Left kidney (tissue), 2 donors: ENCODE results near the gene KRTAP5-1. TPM values are rescaled to one million over a fixed set of nuclear protein-coding genes. Genes with fewer than 3 reads are reported as not detected.

ENCODE experiments used
- DNase-seq: peaks from one replicate; pipeline ENCODE4 v3.0.0-alpha.2; 2013
- polyA plus RNA-seq: library from polyadenylated mRNA; unstranded; fragments of 120-200 nt; gene quantifications from one replicate; pipeline ENCODE4 v1.2.1, GENCODE V29; 2013; ENCODE audit not compliant: insufficient read length

The KRTAP5-1 gene
- polyA plus RNA-seq, 1 donor, result 0.35 TPM

DNA sequence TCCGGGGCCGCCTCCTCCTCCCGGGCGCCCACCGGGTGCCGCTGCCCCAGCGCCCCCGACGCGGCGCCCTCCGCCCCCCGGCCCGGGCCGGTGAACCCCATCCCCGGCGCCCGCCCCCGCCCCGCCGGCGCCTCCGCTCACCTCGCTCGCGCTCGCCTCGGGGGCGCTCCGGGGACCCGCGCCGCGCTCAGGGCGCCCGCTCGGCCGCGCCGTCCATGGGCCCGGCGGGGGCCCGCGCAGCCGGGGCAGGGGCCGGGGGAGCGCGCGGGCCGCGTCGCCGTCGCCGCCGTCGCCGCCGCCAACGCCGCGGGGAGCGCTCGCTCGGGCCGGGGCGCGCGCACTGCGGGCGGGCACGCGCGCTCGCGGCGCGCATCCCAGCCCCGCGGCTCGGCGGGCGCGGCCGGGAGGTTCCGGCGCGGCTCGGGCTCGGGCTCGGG lies 13.3 kb downstream of the KRTAP5-1 start:
- no peak for DNase-seq

DNA sequence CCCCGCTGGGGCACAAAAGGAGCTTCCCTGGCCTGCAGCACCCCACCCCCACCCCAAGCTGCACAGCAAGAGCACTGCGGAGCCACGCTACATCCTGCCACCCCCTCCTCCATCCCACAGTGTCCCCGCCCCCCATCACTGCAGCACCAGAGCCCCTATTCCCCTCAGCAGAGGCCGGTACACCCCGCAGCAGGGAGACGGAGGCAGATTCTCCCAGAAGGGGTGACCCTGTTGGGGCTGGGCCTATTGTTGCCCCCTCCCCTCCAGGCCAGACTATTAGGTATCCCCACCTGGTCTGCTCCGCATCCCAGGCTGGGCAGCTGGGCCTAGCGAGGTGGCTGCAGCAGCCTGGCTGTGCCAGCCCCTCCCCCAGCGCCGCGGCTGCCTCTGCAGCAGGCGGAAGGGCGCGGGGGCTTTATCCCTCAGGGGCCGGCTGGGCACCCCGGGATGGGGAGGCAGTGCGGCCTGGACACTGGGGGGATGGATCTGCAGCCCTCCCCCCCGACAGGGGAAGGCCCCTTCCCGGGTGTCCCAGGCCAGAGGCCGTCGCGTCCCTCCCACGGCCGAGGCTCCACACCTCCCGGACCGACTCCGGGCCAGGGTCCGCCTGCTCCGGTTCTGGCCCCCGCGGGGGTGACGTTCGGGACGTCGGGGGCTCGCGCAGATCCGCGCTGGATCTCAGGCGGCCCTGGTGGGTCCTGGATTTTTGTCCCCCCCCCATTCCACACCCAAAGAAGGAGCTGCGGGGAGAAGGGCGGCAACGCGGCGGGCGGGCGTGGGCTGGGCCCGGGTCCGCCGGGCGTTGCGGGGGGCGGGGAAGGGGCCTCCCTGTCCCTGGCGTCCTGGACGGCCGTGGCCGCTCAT lies 14.0 kb downstream of the KRTAP5-1 start:
- no peak for DNase-seq

DNA sequence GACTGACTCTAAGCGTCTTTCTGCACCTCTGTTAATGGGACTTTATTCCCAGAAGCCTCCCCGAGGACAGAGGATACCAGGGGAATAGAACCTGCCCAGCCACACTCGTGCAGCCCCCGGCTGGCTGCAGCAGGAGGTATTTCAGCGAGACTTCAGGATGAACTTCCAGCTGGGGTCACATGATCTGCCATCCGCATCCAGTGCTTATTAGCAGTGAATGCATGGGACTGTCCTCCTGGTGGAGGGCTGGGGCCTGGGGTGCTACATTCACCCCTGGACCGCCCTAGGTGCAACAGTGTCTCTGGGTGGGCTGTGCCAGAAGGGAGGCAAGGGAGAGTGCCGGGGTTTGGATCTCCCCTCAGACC lies 14.6 kb downstream of the KRTAP5-1 start:
- DNase-seq, result no peak

DNA sequence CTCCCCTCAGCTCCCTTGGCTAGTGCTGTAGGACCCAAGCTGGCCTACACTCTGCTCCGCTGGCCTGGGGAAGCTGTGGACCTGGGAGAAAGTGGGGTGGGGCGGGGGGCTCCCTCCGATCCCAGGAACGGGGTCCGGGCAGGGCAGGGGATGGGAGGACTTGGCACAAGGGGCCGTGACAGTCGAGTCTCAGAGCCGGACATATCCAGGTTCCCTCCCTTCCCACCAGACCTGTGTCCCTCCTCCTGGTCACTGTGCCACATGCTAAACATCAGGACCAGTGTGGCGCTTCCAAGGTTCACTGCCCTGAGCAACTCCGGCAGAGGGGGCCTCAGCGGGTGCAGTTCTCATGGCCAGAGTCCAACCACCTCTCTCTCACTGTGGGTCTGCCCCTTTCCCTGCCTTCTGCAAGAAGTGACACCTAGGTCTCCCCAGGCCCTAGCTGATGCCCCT lies 15.1 kb downstream of the KRTAP5-1 start:
- DNase-seq, result no peak

DNA sequence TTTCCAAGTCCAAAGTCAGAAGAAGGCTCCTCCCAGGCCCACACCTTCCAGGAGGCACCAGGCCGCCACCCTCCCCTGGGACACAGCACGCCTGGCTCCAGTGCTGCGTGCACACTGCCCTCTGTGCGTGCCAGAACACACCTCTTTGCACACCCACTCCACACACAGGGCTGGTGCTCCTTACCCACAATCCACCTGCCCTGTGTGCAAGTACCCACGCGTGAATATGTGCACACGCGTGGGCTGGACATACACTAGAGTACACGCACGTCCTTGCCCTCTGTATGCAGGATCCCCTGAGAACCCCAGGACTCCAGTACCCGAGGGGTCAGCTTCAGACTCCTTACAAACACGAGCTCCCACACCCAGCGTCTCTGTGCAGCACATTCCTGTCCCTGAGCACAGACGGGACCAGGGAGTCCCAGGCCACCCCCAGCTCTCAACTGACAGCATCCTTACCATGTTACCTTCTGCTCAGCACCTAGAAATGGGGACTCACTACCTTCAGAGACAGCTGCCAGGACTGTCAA lies 15.8 kb downstream of the KRTAP5-1 start:
- DNase-seq, result no peak

DNA sequence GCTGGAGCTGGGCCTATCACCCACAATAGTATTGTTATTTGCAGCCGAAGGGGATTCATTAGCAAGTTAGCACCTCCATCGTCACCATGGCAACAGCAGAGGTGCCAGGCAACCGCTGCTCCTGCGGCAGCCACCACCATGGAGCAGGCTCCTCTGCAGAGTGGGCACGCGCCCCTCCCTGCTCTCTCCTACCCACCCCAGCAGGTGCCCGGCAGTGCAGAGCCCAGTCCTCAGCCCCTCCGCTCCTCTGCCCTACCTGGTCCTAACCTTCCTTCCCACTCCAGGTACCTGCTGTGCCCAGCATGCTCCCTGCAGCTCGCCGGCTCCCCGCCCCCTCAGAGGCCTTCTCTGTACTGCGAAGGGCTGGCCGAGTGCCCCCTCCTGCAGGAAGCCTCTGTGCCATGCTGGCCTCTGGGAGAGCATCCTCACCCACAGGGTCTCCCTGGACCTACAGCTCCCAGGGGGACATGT lies 16.6 kb downstream of the KRTAP5-1 start:
- DNase-seq, result no peak

DNA sequence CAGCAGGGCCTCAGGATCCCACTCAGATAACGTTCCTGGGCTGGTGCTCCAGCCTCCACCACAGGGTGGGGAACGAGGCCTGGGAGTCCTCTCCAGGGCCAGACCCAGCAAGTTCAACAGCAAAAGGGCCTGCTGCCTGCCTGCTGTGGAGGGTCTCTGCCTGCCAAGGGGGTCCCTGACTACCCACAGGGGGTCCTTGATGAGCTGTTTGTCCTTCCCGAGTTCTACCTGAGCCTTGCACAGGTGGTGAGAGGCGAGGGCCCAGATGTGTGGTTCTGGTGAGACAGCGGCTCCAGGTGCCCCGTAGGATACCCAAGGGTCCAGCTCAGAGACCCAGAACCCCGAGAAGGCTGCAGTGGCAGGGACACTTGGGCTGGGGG lies 17.4 kb downstream of the KRTAP5-1 start:
- DNase-seq, result no peak

DNA sequence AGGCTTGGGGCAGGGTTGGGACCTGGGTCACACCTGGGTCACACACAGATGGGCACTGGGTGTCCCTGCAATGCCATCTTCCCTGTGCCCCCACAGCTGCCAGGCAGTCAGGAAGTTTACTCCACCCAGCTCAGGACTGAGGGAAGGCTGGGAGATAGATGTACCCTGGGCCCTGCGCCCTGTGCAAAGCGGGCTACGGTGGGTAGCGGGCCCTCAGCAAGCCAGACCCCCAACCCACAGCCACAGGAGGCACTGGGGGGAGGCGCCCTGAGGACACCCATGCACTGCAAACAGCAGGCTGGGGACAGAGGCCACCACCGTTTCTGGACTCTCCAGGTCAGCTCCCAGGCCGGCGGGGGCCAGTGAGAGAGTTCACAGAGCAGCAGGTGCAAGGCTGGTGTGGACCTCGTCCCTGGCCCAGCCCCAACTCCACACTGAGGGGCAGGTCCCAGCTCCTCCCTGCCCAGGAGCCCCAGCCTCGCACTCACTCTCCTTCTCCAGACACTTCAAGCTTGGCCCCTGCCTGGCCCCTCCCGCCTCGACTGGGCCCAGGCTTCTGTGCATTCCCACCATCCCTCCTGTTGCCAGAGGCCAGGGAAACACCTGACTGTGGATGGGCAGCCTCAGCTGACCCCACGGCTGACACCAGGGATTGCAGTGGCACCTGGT lies 17.9 kb downstream of the KRTAP5-1 start:
- DNase-seq, result no peak

DNA sequence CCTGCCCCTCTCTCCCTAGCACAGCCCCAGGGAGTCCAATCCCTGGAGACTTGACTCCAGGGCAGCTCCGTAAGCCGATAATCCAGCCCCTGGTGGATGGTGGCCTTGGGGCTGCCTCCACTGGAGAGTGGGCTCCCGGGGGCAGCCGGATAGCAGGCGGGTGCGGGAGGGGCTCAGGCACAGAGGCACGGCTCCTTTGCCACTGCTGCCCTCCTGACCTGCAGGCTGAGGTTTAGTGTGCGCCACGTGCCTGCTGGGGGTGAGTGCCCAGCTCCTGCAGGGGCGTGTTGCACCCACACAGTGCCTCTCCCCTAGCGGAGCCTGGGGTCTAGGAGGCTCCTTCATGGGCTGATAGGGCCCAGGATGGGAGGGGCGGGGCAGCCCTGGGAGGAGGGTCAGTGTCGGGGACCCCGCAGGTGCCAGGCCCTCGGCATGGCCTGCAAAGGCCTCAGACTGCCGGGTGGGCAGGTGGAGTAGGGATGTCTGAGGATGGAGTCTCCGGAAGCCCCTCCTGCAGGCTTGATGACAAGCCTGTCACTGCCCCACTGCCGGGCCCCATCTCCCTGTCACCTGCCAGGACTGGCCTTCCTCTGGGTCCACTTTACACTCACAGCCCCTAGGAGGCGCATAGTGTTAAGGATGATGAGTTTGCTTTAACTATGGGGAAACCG lies 18.6 kb downstream of the KRTAP5-1 start:
- DNase-seq, result no peak

DNA sequence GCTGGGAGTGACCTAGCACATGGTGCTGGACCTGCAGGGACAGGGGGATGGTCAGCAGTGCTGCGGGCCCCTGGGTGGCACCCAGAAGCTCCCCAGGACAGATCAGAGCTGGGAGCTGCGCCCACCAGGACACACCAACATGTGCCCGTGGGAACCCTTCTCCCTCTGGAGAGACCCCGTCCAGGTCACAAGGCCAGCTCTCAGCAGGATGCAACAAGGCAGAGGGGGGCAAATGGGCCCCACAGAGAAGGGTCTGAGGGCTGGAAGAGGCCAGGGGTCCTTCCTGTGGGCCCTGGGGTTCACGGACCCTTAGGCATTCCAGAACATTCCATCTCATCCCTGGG lies 19.2 kb downstream of the KRTAP5-1 start:
- DNase-seq, result no peak

DNA sequence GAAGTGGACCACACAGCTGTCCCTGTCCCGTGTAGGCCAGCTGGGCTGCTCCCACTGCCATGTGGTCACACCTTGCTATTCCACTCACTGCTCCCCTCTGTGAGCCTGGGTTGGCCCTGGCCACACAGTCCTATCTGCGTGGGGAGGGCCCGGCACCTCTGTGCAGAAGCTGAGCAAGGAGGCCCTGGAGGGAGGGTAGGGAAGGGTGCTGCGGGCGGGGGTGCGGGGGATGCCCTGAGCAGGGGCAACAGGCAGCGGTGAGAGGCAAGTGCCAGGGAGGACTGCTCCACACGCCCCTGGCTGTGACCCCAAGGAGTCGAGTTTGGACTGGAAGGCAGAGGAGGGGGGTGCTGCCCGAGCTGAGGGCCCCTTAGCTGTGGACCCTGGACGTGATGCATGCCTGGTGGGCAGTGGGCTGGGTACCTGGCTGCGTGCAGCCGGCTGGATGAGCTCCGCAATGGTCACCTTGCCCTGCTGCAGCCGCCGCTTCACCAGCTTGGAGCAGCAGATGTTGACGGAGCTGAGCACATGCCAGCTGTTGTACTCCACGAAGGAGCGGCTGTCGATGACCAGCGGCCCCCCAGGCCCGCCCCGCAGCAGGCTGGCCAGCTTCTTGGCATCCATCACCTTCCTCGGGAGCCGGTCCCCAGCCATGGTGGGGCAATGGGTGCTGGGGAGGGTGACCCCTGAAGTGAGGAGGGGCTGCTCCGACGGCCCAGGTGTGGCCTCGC lies 19.7 kb downstream of the KRTAP5-1 start:
- DNase-seq, result no peak

DNA sequence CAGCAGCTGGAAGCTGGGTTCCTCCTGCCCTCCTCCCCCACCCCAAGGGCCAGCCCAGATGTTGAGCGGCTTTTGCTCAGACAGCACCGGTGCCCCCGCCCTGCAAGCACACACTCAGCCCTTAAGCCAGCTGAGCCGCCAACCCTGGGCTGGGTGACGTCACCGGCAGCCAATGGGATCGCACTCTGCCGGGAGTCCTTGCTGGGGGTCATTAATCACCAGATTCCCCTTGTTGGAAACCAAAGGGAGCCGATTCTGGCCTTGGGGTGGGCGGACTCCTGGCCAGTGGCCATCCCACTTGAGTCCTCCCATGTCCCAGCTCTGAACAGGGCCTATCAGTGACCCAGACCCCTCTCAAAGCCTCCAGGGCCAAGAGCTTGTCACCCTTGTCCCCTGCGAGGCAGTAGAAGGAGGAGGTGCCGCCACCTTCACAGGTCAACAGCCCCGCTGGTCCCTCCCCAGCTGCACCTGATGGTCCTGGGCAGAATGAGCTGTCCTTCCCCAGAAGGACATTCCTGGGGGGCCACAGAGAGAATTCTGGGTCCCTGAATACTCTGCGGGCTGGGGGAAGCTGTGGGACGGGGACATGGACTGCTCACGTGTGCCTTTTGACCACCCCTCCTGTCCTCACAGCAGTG lies 20.4 kb downstream of the KRTAP5-1 start:
- DNase-seq, result peak; percentile 79

DNA sequence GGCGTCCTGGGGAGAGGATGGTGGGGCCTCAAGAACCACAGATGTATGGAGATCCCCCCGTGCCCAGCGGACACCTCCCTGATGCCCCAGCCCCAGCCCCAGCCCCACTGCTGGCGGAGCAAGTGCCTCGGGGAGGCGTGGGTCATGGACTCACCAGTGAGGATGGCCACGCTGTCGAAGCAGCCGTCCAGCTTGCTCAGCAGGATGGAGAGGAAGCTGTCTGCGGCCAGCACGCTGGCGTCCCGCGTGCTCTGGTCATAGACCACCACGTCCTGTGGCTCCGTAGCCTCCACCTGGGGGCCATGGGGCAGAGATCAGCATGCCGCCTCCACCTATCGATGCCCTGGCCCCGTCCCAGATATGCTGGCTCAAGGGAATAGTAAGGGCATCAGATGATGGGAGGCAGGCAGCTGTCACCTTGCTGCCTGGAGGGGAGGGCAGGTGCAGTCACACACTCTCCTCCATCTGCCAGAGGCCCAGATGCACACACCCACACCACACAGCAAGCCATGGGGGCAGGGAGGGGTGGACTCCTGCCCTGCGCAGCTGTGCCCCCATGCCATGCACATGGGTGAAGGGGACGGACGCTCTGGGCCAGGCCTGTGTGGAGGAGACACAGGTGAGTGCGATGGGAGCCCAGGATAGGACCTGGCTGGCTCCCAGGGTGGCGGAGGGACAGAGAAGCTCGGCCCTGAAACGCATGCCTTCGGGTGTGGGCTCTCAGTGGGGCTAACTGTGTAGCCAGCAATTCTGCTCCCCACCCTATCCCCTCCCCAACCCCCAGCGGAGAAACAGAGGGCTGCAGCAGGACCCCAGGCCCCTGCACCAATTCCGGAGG lies 21.2 kb downstream of the KRTAP5-1 start:
- DNase-seq, result no peak

DNA sequence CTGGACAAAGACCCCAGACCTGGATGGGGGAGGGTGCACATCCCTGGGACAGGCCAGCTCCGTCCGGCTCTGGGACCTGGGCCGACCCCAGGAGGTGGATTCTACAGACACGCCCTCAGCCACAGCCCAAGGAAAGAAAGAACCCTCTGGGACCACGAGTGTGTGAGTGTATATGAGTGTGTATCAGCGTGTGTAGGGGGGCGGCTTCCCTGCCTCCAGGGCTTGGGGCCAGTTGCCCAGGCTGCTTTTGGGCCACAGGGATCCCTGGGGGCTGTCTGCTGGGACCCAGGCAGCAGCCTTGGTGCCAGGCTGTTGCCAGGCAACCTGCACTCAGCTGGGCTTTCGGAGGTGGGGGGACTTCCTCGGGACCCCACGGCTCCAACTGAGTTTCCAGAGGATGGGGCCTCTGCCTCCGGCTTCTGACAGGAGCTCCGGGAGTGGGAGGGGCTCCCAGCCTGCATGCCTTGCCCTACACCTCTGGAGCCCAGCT lies 21.9 kb downstream of the KRTAP5-1 start:
- DNase-seq, result no peak

DNA sequence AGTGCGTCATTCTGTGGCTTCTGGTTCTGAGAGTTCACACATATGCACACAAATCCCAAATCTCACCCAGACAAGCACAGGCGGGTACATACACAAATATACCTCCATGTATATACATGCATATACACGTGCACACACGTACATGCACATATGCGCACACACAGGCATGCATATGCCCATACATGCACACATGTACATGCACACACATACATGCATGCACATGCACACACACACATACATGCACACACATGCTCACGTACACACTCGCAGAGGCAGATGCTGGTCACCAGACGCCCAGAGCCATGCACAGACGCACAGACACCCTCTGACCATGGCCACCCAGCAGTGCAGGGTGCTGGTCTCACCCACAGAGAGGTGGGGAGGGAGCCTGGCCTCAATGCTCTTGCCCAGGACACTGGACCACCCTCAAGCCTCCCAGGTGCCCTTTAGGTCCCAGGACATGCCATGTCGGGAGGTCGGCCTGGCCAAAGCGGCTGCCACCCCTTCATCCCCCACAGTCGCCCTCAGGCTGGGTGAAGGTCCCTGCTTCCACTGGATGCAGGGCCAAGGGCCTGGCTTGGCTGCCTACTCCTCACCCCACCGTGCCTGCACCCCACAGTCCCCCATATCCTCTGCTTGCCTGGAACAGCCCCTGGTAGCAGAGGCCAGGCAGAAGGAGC lies 22.5 kb downstream of the KRTAP5-1 start:
- no peak for DNase-seq

DNA sequence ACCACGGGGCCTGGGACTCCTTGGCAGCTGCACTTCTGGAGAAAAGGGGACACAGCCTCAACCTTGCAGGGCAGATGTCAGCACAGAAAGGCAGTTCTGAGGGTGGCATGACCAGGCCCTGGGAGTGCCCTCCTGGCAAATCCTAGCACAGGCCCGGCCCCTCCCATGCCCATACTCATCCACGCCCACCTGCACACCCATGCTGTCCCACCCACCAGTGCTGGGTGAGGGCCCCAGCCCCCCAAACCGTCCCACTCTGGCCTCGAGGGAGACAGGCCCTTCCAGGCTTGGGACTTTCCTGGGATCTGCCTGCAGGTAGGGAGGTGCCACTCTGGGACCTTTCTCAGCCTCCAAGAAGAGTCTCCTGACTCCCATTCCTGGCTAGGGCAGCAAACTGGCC lies 23.1 kb downstream of the KRTAP5-1 start:
- no peak for DNase-seq

DNA sequence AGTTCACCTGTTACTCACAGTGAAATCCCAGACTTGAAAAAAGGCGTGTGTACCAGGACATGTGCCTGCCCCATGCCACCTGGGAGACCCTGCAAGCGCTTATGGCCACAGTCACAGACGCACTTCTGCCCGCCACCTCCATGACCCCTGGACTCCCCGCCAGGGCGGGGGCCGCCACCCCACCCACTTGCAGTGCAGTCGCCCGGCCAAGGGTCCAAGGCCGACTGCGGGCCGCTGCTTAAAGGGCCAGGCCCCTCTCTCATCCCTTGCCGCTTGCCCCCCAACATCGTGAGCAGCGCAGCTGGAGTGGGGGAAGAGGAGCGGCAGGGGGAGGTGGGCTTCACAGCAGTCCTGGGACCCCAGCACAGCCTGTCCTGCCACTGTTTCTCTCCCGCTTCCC lies 23.8 kb downstream of the KRTAP5-1 start:
- no peak for DNase-seq

DNA sequence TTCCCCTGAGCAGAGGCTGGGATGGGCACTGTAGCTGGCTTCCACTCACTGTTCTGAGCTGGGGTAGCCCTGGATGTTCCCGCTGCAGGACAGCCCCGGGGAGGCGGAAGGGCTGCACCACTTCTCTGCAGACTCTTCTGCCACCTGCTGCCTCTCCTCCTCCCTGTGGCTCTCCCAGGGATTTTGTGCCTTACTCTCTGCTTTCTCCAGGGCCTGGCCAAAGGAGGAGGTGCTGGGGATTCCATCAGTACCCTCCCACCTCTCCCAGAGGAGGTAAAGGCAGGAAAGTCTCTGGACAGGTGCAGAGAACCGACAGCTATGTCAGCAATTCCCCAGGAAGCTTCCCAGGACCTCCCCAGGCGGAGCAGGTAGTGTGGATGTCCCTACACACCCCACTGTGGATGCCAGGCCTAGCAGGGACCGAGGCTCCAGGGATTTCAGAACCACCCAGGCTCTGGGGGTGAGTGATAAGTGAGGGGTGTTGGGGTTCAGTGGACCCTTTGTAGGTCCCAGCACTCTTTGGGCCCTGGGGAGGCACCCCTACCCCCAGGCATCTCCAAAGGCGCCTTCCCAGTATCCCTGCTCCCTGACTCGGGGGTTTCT lies 24.3 kb downstream of the KRTAP5-1 start:
- DNase-seq, result no peak

DNA sequence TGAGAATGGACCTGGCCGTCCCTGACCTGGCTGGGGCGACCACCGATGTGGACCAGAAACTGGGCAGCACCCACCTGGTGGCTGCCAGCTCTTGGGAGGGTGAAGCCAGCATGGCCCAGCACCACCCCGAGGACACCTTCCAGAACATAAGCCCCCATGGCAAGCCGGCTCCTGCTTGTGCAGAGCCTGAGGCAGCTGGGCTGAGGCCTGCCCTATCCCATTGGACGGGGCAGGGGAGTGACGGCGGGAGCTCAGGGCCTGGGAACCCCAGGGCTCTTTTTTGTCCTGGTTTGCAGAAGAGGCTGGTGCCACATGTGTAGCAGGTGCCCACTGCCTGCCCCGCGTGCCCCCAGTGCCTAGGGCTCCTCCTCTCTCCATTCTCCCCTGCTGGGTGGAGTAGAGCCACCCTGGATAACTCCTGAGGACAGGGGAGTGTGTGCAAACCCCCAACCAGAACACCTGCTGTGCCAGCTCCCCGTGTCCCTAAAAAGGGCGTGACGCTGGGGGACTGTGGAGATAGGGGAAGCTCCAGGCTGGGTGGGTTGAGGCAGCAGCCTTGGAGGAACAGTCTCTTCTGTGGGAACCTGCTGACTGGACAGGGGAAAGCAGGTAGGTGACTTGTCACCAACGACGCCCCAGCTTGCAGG lies 25.0 kb downstream of the KRTAP5-1 start:
- DNase-seq, result no peak
